IMR-90 (cell line): ENCODE data around the gene NAB1.

Experiments
- BHLHE40 ChIP-seq: fragments of 150-350 bp; IDR thresholded peaks from 2 replicates; pipeline ENCODE4 v1.6.1; 2016; ENCODE audit warnings: mild to moderate bottlenecking, low read depth, low read length
- CEBPB ChIP-seq: IDR thresholded peaks from 2 replicates; pipeline ENCODE4 v1.6.1; 2012; ENCODE audit warnings: low read depth, low read length, improper control_type of control experiment
- CHD1 ChIP-seq: IDR thresholded peaks from 2 replicates; pipeline ENCODE4 v1.6.1; 2012; ENCODE audit warnings: low read depth, low read length, improper control_type of control experiment
- CTCF ChIP-seq: conservative IDR thresholded peaks from 2 replicates; pipeline ENCODE4 v1.5.1; 2012; ENCODE audit warnings: mild to moderate bottlenecking, low read depth, low read length, improper control_type of control experiment
- ELK1 ChIP-seq: fragments of 150-350 bp; IDR thresholded peaks from 2 replicates; pipeline ENCODE4 v1.6.1; 2016; ENCODE audit warnings: low read depth, mild to moderate bottlenecking, low read length, moderate library complexity, borderline replicate concordance
- MAFK ChIP-seq: IDR thresholded peaks from 2 replicates; pipeline ENCODE4 v1.6.1; 2012; ENCODE audit warnings: low read depth, low read length, improper control_type of control experiment
- MAZ ChIP-seq: IDR thresholded peaks from 2 replicates; pipeline ENCODE4 v1.6.1; 2012; ENCODE audit warnings: low read depth, mild to moderate bottlenecking, low read length, improper control_type of control experiment, moderate library complexity, borderline replicate concordance
- POLR2A ChIP-seq: IDR thresholded peaks from 2 replicates; pipeline ENCODE4 v1.6.1; 2012; ENCODE audit warnings: mild to moderate bottlenecking, low read depth, low read length
- RAD21 ChIP-seq: IDR thresholded peaks from 2 replicates; pipeline ENCODE4 v1.6.1; 2012; ENCODE audit warnings: low read length, improper control_type of control experiment
- RCOR1 ChIP-seq: IDR thresholded peaks from 2 replicates; pipeline ENCODE4 v1.6.1; 2012; ENCODE audit warnings: mild to moderate bottlenecking, low read length, improper control_type of control experiment; ENCODE audit not compliant: insufficient replicate concordance
- RFX5 ChIP-seq: IDR thresholded peaks from 2 replicates; pipeline ENCODE4 v1.8.0; 2012; ENCODE audit warnings: low read depth, mild to moderate bottlenecking, low read length, moderate library complexity
- SMC3 ChIP-seq: fragments of 150-350 bp; IDR thresholded peaks from 2 replicates; pipeline ENCODE4 v1.6.1; 2016; ENCODE audit warnings: low read depth, mild to moderate bottlenecking, antibody characterized with exemption, low read length, moderate library complexity
- USF2 ChIP-seq: fragments of 150-350 bp; IDR thresholded peaks from 2 replicates; pipeline ENCODE4 v1.6.1; 2017; ENCODE audit warnings: mild to moderate bottlenecking, antibody characterized with exemption, low read length, low read depth

GRCh38 chr2:190698895-190699294 lies 50.0 kb downstream of the NAB1 start:
- TF ChIP-seq CTCF, result no peak; the same call in 1 of the 2 replicates
- TF ChIP-seq RCOR1, result no peak
- TF ChIP-seq MAFK, result no peak
- no peak for TF ChIP-seq POLR2A
- TF ChIP-seq ELK1, result no peak
- TF ChIP-seq RAD21, result no peak
- TF ChIP-seq SMC3, result no peak
- TF ChIP-seq BHLHE40, result no peak
- no peak for TF ChIP-seq RFX5
- TF ChIP-seq CEBPB, result no peak
- no peak for TF ChIP-seq MAZ
- TF ChIP-seq CHD1, result no peak
- TF ChIP-seq USF2, result no peak
